Ishikawa (cell line): ENCODE results near the gene RPP21.

Experiments used
- CEBPB ChIP-seq: IDR thresholded peaks from 2 replicates; pipeline ENCODE4 v1.6.1; 2012
- NFIC ChIP-seq: IDR thresholded peaks from 2 replicates; pipeline ENCODE4 v1.6.1; 2012
- REST ChIP-seq: IDR thresholded peaks from 2 replicates; pipeline ENCODE4 v1.6.1; 2012; ENCODE audit warnings: low read depth, mild to moderate bottlenecking
- TCF12 ChIP-seq: IDR thresholded peaks from 2 replicates; pipeline ENCODE4 v1.6.1; 2012; ENCODE audit warnings: low read depth
- USF1 ChIP-seq: IDR thresholded peaks from 2 replicates; pipeline ENCODE4 v1.6.1; 2012
- YY1 ChIP-seq: IDR thresholded peaks from 2 replicates; pipeline ENCODE4 v1.6.1; 2012; ENCODE audit warnings: low read depth
- ZBTB7A ChIP-seq: IDR thresholded peaks from 2 replicates; pipeline ENCODE4 v1.6.1; 2012; ENCODE audit warnings: low read depth

GRCh38 chr6:30344191-30344867, 627 bp upstream of the RPP21 start:
- TF ChIP-seq CEBPB (no peak), YY1 (no peak), NFIC (no peak), TCF12 (no peak), USF1 (no peak), ZBTB7A (no peak), REST (no peak)
